ENCODE results near the gene ACOT6.
A peak's percentile ranks its signal among the peaks of the same experiment; 100 is the strongest.
"Not testable (repeated sequence)": the region's sequence is repeated elsewhere in the genome, so short reads cannot be mapped to it uniquely, and the experiment has no call there.

ACOT6 gene

GRCh38 chr14:73602994-73603393 is 9.3 kb upstream of the ACOT6 start:
- DNase-seq = no peak

GRCh38 chr14:73606271-73606670 is 6.0 kb upstream of the ACOT6 start:
- DNase-seq = peak in 1 of 5 donors; percentile 6

- DNase-seq = no peak
Measured at GRCh38 chr14:73607241-73607640, 5.1 kb upstream of the ACOT6 start.

GRCh38 chr14:73610687-73611086 is 1.6 kb upstream of the ACOT6 start:
- no peak for DNase-seq

GRCh38 chr14:73613046-73613383 is 698 bp downstream of the ACOT6 start:
- no peak for DNase-seq

- no peak for DNase-seq
Measured at GRCh38 chr14:73613419-73613963, 1.2 kb downstream of the ACOT6 start.

- no peak for DNase-seq
Measured at GRCh38 chr14:73616831-73617230, 4.5 kb downstream of the ACOT6 start.

GRCh38 chr14:73619524-73619923 is 7.2 kb downstream of the ACOT6 start:
- no peak for DNase-seq

GRCh38 chr14:73620268-73620667 is 8.0 kb downstream of the ACOT6 start:
- DNase-seq = no peak

GRCh38 chr14:73623504-73624054 is 11.3 kb downstream of the ACOT6 start:
- no peak for DNase-seq

- DNase-seq = no peak
Measured at GRCh38 chr14:73625706-73626105, 13.4 kb downstream of the ACOT6 start.

GRCh38 chr14:73627151-73627558 is 14.8 kb downstream of the ACOT6 start:
- DNase-seq = no peak

GRCh38 chr14:73630009-73630780 is 17.9 kb downstream of the ACOT6 start:
- DNase-seq = no peak

GRCh38 chr14:73633116-73634010 is 21.0 kb downstream of the ACOT6 start:
- DNase-seq = peak in 4 of 5 donors; percentile 29 to 55 (median 44)

GRCh38 chr14:73634011-73634833 is 21.9 kb downstream of the ACOT6 start:
- DNase-seq = no peak

- DNase-seq = not testable (repeated sequence)
Measured at GRCh38 chr14:73636355-73636754, 24.0 kb downstream of the ACOT6 start.

- DNase-seq = no peak
Measured at GRCh38 chr14:73637830-73638229, 25.5 kb downstream of the ACOT6 start.

- no peak for DNase-seq
Measured at GRCh38 chr14:73640796-73641365, 28.6 kb downstream of the ACOT6 start.

GRCh38 chr14:73644531-73645247 is 32.4 kb downstream of the ACOT6 start, which contains the start of gene DNAL1:
Gene DNAL1, plus strand, starts transcription at chr14:73644986. Its CDS starts 54 bp downstream, at chr14:73645040.
- DNase-seq = peak; percentile 80 to 93 (median 85)

GRCh38 chr14:73645248-73645610 is 32.9 kb downstream of the ACOT6 start:
- no peak for DNase-seq

GRCh38 chr14:73651005-73651404 is 38.7 kb downstream of the ACOT6 start:
- no peak for DNase-seq

All from T-helper 1 cell (primary cell).